Measurements from ENCODE around the gene GARRE1. TPM values are rescaled to one million over a fixed set of nuclear protein-coding genes. Genes with fewer than 3 reads are reported as not detected.

Gene GARRE1
- total RNA-seq, 1 experiment from 2014 or later: 14.3 TPM

Other genes with a start within 250 kb of the GARRE1 start
- gene LSM14A, start 82.0 kb upstream of the GARRE1 start, total RNA-seq (2014; rRNA removed; shearing (Covaris generic)): 33.5 and 49.8 TPM in 2 replicates
- gene GPI, start 110.6 kb downstream of the GARRE1 start, total RNA-seq (2014; rRNA removed; shearing (Covaris generic)): 177 and 191 TPM in 2 replicates
- gene PDCD2L, start 149.8 kb downstream of the GARRE1 start, total RNA-seq (2014; rRNA removed; shearing (Covaris generic)): 17.5 and 18.6 TPM in 2 replicates
- 298 and 299 TPM in 2 replicates for gene UBA2, start 173.8 kb downstream of the GARRE1 start, total RNA-seq (2014; rRNA removed; shearing (Covaris generic))
- gene WTIP, start 227.2 kb downstream of the GARRE1 start, total RNA-seq (2014; rRNA removed; shearing (Covaris generic)): 4.7 and 10.8 TPM in 2 replicates

Data from SK-MEL-5 (cell line).